Naive thymus-derived CD8-positive, alpha-beta T cell (primary cell): ENCODE data around the gene TMPRSS3. TPM values are rescaled to one million over a fixed set of nuclear protein-coding genes. Genes with fewer than 3 reads are reported as not detected.

Source experiments
- ATAC-seq, 2 donors: fragments of 150-1000 bp; cut with Tn5 transposase in 1 of 2; sonication (Bioruptor Pico), chemical (Tn5 transposase) in 1 of 2; 1 replicate in 1 of 2; 2 replicates in 1 of 2; pipeline ENCODE4 v1.10.0; 2021; ENCODE audit warnings: mild to moderate bottlenecking in 2 of 2, moderate library complexity in 2 of 2
- POLR2A ChIA-PET: fragments of 350-600 bp; sonication (Branson Sonifier 250); formaldehyde crosslinking; loops from one replicate; lab custom pipeline; 2021; ENCODE audit warnings: antibody characterized with exemption; lab: Charles Lee
- DNase-seq, 10 donors: peaks; one replicate each; pipeline versions ENCODE4 v3.0.0 to v3.0.0-alpha.2; 2020 to 2022
- H3K27ac Mint-ChIP-seq, 10 donors: one replicate each; pipeline ENCODE4 v1.8.0; 2020 to 2022; ENCODE audit warnings: mild to moderate bottlenecking in 10 of 10, mixed read lengths in 10 of 10, moderate library complexity in 4 of 10, inconsistent platforms in 1 of 10
- H3K27me3 Mint-ChIP-seq, 5 donors: one replicate each; pipeline ENCODE4 v1.8.0; 2021 to 2022; ENCODE audit warnings: mixed read lengths in 5 of 5
- H3K36me3 Mint-ChIP-seq, 3 donors: one replicate each; pipeline ENCODE4 v1.8.0; 2020 to 2022; ENCODE audit warnings: mixed read lengths in 3 of 3, mild to moderate bottlenecking in 2 of 3, inconsistent platforms in 1 of 3
- H3K4me1 Mint-ChIP-seq, 4 donors: one replicate each; pipeline ENCODE4 v1.8.0; 2021 to 2022; ENCODE audit warnings: mixed read lengths in 4 of 4
- H3K4me3 Mint-ChIP-seq, 10 donors: one replicate each; pipeline ENCODE4 v1.8.0; 2020 to 2022; ENCODE audit warnings: mild to moderate bottlenecking in 10 of 10, mixed read lengths in 10 of 10, moderate library complexity in 6 of 10, inconsistent platforms in 1 of 10
- H3K9me3 Mint-ChIP-seq, 9 donors: one replicate each; pipeline ENCODE4 v1.8.0; 2020 to 2022; ENCODE audit warnings: mixed read lengths in 9 of 9, mild to moderate bottlenecking in 3 of 9, inconsistent platforms in 1 of 9, moderate library complexity in 1 of 9
- polyA plus RNA-seq, 3 donors: library from polyadenylated mRNA; unstranded; fragments of 300-500 nt; fragmentation: Illumina TruSeq; gene quantifications; one replicate each; pipeline ENCODE4 v1.2.3, GENCODE V29; 2021
- total RNA-seq, 8 experiments: library from RNA in 2 of 8; stranded (reverse) in 2 of 8; gene quantifications; one replicate each; pipeline ENCODE4 v1.2.3 and lab custom pipeline; 2021 to 2026

TMPRSS3 gene
- total and polyA plus RNA-seq, 5 experiments from 2014 or later = 0.89 to 2.9 (median 1.8) TPM; not detected in 1

DNA sequence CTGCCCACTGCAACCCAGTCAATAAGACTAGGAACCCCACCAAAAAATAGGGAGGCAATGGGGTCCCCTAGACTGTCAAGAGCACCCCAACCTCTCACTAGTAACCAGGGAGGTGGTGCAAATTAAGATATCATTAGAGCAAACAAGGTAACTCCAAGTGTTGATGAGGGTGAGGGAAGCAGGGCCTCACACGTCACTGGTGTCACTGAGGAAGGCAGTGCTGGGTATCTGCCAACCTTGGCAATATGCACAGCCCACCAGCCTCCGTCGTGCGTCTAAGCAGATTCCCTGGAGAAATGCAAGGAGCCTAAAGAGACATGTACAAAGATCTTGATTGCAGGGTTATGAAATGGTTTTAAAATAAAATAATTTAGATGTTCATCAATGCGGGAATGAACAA lies 11.6 kb upstream of the TMPRSS3 start:
- Mint-ChIP-seq H3K27me3 (no peaks in the 10 kb centered on the region), H3K9me3 (no peaks in the 10 kb centered on the region), H3K27ac (peak overlapping the region; percentile 94 to 99 (median 97)), H3K4me1 (peaks cover 32 to 56% (median 44%) of the 10 kb centered on the region in 4 donors), H3K36me3 (peaks cover 13 to 28% (median 26%) of the 10 kb centered on the region in 3 donors), H3K4me3 (peak overlapping the region; percentile 86 to 99 (median 96))
- ATAC-seq (no peak), DNase-seq (peak in 1 of 10 donors; percentile 33)
- POLR2A ChIA-PET = no interaction called here

DNA sequence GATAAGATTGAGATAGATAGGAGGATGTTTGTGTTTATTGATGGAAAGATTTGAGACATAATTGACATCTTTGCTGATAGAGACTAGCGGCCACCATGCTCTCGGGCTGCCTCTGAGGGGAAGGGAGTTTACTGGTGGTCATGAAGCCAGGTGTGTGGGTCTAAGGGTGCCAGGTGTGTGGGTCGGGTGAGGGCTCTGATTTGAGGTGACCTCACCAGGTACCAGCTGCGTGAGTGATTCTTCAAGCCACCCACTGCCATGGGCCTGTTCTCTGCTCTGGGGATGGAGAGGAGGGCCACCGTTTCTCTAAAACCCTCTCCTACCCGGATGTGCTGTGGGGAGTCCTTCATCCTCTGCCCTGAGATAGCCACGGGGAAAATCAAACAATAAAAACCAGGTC lies 11.0 kb upstream of the TMPRSS3 start:
- peaks cover 36 to 62% (median 47%) of the 10 kb centered on the region in 4 donors for H3K4me1 Mint-ChIP-seq
- peak overlapping the region; percentile 86 to 99 (median 96) for H3K4me3 Mint-ChIP-seq
- H3K36me3 Mint-ChIP-seq = peaks cover 13 to 28% (median 26%) of the 10 kb centered on the region in 3 donors
- ATAC-seq = no peak
- H3K27ac Mint-ChIP-seq = peak overlapping the region; percentile 94 to 99 (median 97)
- DNase-seq = no peak
- no peaks in the 10 kb centered on the region for H3K27me3 Mint-ChIP-seq
- peaks cover 0 to 4% (median 2%) of the 10 kb centered on the region in 9 donors for H3K9me3 Mint-ChIP-seq
- POLR2A ChIA-PET = interaction anchor here (9.4 kb wide), 1 partner anchor 14 kb away, joined by 273 read pairs; no protein-coding TSS in a partner anchor

DNA sequence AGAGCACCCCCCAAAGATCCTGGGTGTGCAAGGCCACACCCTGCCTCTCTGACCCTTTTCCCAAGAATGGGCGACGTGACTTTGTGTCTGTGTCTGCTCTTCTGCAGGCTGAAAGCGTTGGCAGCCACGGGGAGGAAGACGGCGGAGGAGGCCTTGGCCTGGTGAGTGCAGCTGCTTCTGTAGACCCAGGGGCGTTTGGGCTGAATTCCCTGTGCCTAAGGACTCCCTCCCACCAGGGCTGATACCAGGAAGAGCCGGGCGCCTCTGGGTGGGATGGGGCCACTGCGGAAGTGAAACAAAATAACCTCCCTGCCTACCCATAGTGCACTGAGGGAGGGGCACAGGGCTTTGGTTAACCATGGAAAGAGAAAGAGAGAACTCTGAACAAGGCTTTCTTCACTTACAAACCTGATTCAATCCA lies 10.4 kb upstream of the TMPRSS3 start:
- Mint-ChIP-seq H3K36me3 (peaks cover 13 to 31% (median 28%) of the 10 kb centered on the region in 3 donors), H3K9me3 (peaks cover 0 to 9% (median 6%) of the 10 kb centered on the region in 9 donors), H3K27ac (peak overlapping the region; percentile 94 to 99 (median 97)), H3K27me3 (no peaks in the 10 kb centered on the region), H3K4me1 (peaks cover 40 to 68% (median 53%) of the 10 kb centered on the region in 4 donors), H3K4me3 (peak overlapping the region; percentile 86 to 99 (median 96))
- POLR2A ChIA-PET = interaction anchor here (0.7 to 9.4 kb wide), 4 partner anchors 13 to 122 kb away, joined by 3 to 273 read pairs (median 12); no protein-coding TSS in a partner anchor
- DNase-seq (peak in 7 of 10 donors; percentile 32 to 67 (median 47)), ATAC-seq (peak; percentile 52 to 53)

DNA sequence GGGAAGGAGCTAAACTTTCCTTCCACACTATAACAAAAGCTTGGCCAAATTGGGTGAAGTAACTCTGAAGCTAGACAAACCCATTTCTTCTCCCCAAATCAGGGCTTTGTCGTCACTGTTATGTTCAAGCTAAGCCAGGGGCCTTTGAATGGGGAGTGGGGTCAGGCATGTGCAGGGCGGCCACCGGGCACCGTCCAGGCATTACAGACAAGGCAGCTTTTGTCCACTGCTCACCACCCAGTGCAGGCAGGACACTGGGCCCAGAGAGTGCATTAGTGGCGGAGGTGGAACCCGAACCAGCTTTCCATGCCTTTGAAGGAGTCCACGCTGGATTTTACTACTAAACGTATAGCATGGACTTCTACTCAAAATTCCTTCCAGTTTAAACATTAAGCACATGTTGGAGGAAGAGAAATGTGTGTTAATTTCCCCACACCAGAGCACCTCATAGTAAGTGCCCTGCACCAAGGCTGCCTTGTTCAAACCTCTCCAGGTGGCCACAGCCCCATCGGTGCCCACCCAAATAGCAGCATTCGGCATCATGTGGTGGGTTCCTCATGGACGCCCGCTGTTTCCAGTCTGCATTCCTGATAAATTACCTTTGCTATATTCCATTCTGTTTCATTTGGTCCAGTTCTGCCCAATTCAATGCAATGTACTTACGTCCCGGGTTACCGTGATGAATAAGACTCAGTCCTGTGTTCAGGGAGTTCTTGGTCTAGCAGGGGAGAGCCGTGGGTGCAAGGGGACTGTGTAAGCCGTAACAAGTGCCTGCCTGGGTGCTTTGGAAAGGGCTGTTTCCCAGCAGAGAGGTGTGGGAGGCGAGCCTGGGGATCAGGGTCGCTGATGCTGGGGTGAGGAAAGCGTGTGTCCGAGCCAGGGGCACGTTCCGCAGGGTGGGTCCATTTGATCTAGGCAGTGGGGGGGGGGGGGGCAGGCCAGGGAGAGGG lies 9.5 kb upstream of the TMPRSS3 start:
- peaks cover 40 to 68% (median 58%) of the 10 kb centered on the region in 4 donors for H3K4me1 Mint-ChIP-seq
- DNase-seq (peak in 1 of 10 donors; percentile 23), ATAC-seq (no peak)
- peaks cover 0 to 9% (median 6%) of the 10 kb centered on the region in 9 donors for H3K9me3 Mint-ChIP-seq
- no peaks in the 10 kb centered on the region for H3K27me3 Mint-ChIP-seq
- H3K27ac Mint-ChIP-seq = peak overlapping the region; percentile 94 to 99 (median 97)
- H3K4me3 Mint-ChIP-seq = peak overlapping the region; percentile 86 to 99 (median 96)
- peaks cover 13 to 31% (median 28%) of the 10 kb centered on the region in 3 donors for H3K36me3 Mint-ChIP-seq
- POLR2A ChIA-PET = interaction anchor here (0.7 to 9.4 kb wide), 14 partner anchors 12 to 342 kb away, joined by 3 to 273 read pairs (median 6); partner anchors contain the start of gene RSPH1

DNA sequence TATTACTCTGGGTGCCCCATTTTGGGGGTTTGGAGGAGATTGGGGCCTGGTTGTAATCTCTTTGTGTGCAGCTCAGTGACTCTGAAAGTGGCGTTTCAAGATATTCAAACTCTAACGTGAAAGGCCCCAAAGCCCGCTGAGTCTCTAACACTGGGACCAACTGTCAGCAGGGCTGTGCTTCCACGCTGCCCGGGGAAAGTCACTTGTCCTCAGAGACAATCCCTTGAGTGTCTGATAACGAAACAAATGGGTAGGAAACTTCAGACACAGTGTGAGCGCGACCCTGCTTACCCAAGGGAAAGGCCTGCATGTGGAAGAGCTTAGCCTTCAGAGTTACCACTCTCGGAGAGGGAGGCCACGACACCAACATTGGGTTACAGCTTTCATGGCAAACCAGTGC lies 8.7 kb upstream of the TMPRSS3 start:
- POLR2A ChIA-PET = interaction anchor here (0.7 to 9.4 kb wide), 17 partner anchors 11 to 342 kb away, joined by 3 to 273 read pairs (median 6); partner anchors contain the start of genes RSPH1 and SLC37A1
- peaks cover 37 to 64% (median 57%) of the 10 kb centered on the region in 4 donors for H3K4me1 Mint-ChIP-seq
- DNase-seq (peak in 2 of 10 donors; percentile 23 to 25), ATAC-seq (peak; percentile 8 to 9)
- peak overlapping the region; percentile 94 to 99 (median 97) for H3K27ac Mint-ChIP-seq
- peaks cover 0 to 9% (median 6%) of the 10 kb centered on the region in 9 donors for H3K9me3 Mint-ChIP-seq
- H3K4me3 Mint-ChIP-seq = peak overlapping the region; percentile 86 to 99 (median 96)
- no peaks in the 10 kb centered on the region for H3K27me3 Mint-ChIP-seq
- peaks cover 9 to 28% (median 26%) of the 10 kb centered on the region in 3 donors for H3K36me3 Mint-ChIP-seq

DNA sequence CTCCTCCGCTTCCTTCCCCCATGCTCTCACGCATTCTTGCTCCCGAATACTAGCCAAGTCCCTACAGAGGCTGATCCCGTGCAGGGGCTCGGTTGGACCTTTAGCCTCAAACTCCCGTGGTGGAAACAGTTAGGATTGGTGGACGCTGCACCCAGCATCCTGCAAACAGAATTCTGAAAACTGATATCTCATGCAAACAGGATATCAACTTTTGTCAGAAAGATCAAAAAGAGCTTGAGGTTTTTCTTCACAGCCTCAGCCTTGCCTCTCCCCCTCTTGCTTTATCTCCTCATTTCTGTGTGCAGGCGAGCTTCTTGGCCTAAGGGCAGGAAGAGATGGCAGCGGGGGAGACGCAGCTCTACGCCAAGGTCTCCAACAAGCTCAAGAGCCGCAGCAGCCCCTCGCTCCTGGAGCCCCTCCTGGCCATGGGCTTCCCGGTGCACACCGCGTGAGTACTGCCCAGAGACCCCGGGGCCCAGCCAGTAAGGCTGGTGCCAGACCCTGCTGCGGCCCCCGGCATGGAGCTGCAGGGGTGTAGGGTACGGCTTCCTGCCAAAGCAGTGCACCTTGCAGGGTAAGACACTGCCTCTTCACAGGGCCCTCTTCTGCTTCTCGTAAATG lies 7.9 kb upstream of the TMPRSS3 start, which contains the start of gene UBASH3A:
UBASH3A (plus strand) TSS at position 292 of the 621 bp plus-strand sequence; CDS start at position 336, 44 bp downstream.
- peaks cover 0 to 9% (median 6%) of the 10 kb centered on the region in 9 donors for H3K9me3 Mint-ChIP-seq
- peaks cover 5 to 28% (median 21%) of the 10 kb centered on the region in 3 donors for H3K36me3 Mint-ChIP-seq
- ATAC-seq (peak; percentile 76 to 84), DNase-seq (peak in 9 of 10 donors; percentile 38 to 86 (median 69))
- peak within 1 kb of the TSS; percentile 94 to 99 (median 97) for H3K27ac Mint-ChIP-seq
- H3K4me3 Mint-ChIP-seq = peak within 1 kb of the TSS; percentile 86 to 99 (median 96)
- H3K27me3 Mint-ChIP-seq = no peaks in the 10 kb centered on the region
- peaks cover 36 to 67% (median 59%) of the 10 kb centered on the region in 4 donors for H3K4me1 Mint-ChIP-seq
- POLR2A ChIA-PET = interaction anchor here (0.6 to 9.4 kb wide), 20 partner anchors 10 to 1609 kb away, joined by 3 to 273 read pairs (median 6); partner anchors contain the start of genes RSPH1, SLC37A1 and TRAPPC10

DNA sequence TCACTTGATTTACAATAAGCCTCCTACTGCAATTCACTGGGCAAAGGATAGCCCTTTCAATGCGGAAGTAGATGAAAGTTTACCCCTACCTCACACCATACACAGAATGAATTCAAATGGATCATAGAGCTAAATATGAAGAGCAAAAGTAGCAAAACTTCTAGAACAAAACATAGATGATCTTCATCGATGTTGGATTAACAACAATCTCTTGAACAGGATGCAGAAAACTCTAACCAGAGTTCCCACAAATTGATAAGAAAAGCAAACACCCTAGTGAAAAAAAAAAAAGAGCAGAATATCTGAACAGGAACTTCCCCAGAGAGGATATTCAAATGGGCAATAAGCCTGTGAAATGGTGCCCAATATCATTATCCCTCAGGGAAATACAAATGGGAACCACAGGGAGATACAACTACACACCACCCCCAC lies 6.0 kb upstream of the TMPRSS3 start:
- Mint-ChIP-seq H3K9me3 (peaks cover 0 to 9% (median 6%) of the 10 kb centered on the region in 9 donors), H3K36me3 (peaks cover 5 to 15% (median 10%) of the 10 kb centered on the region in 3 donors), H3K27ac (peak overlapping the region in 9 of 10 donors; percentile 27 to 97 (median 77)), H3K4me3 (peak overlapping the region in 9 of 10 donors; percentile 18 to 86 (median 45)), H3K27me3 (no peaks in the 10 kb centered on the region), H3K4me1 (peaks cover 37 to 67% (median 59%) of the 10 kb centered on the region in 4 donors)
- DNase-seq (no peak), ATAC-seq (no peak)
- POLR2A ChIA-PET = interaction anchor here (9.4 kb wide), 1 partner anchor 19 kb away, joined by 273 read pairs; no protein-coding TSS in a partner anchor

DNA sequence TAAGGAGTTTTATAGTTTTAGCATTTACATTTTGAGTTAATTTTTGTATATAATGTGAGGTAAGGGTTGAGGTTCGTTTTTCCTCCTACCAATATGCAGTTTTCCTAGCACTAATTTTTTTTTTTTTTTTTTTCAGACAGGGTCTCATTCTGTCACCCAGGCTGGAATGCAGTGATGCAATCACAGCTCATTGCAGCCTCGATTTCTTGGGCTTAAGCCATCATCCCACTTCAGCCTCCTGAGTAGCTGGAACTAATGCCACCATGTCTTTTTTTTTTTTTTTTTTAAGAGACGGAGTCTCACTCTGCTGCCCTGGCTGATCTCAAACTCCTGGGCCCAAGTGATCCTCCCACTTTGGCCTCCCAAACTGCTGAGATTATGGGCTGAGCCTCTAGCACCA lies 5.3 kb upstream of the TMPRSS3 start:
- H3K4me3 Mint-ChIP-seq = no peak overlapping the region
- no peaks in the 10 kb centered on the region for H3K27me3 Mint-ChIP-seq
- ATAC-seq (no peak), DNase-seq (no peak)
- peaks cover 0 to 9% (median 6%) of the 10 kb centered on the region in 9 donors for H3K9me3 Mint-ChIP-seq
- peaks cover 0 to 8% (median 3%) of the 10 kb centered on the region in 3 donors for H3K36me3 Mint-ChIP-seq
- POLR2A ChIA-PET = interaction anchor here (9.4 kb wide), 1 partner anchor 20 kb away, joined by 273 read pairs; no protein-coding TSS in a partner anchor
- peaks cover 31 to 60% (median 53%) of the 10 kb centered on the region in 4 donors for H3K4me1 Mint-ChIP-seq
- H3K27ac Mint-ChIP-seq = peak overlapping the region in 4 of 10 donors; percentile 15 to 97 (median 78)

DNA sequence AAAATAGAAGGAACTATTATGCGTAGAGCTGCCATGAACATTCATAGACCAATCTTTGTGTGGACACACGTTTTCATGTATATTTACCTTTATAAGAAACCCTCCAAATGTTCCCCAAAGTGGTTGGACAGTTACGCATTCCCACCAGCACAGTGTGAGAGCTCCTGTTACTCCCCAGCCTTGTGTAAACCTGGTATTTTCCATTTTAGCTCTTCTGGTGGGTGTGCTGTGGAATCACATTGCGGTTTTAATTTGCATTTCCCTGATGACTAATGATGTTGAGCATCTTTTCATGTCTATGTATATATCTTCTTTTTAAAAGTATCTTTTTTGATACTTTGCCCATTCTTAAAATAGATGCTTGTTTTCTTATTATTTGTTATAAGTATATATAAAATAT lies 4.7 kb upstream of the TMPRSS3 start:
- Mint-ChIP-seq H3K4me1 (peaks cover 30 to 58% (median 51%) of the 10 kb centered on the region in 4 donors), H3K36me3 (peaks cover 0 to 6% (median under 1%) of the 10 kb centered on the region in 3 donors), H3K4me3 (no peak overlapping the region), H3K27ac (peak overlapping the region in 5 of 10 donors; percentile 27 to 88 (median 39)), H3K27me3 (no peaks in the 10 kb centered on the region), H3K9me3 (peaks cover 0 to 9% (median 6%) of the 10 kb centered on the region in 9 donors)
- no peak for DNase-seq
- POLR2A ChIA-PET = interaction anchor here (9.4 kb wide), 1 partner anchor 21 kb away, joined by 273 read pairs; no protein-coding TSS in a partner anchor
- no peak for ATAC-seq

DNA sequence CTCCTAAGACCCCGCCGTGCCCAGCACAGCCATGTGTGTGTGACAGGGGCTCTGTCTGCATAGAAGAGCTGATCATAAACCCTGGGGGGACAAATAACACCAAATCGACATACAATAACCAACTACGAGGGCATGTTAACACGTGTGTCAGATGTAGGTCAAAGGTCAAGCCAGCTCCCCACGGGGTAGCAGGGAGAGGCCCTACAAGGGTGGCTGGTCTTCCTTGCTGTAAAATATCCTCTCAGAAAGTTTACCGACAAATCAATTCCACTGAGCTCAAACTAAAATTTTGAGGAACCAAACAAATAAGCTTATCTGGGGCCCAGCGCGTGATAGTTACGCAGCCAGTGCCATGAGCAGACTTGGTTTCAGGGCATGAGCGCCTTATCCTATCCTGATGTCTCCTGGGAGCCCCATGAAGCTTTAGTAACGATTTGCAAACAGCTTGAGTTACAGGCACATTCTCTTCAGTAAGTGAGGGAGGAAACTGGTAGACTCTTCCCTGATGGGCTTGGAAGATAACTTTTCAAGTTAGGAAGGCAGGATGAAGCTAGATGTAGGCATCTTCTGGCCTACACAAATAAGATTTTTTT lies 2.7 kb upstream of the TMPRSS3 start:
- Mint-ChIP-seq H3K27me3 (no peaks in the 10 kb centered on the region), H3K27ac (peak overlapping the region; percentile 45 to 92 (median 70)), H3K36me3 (peaks cover 0 to 5% (median 0%) of the 10 kb centered on the region in 3 donors), H3K4me3 (peak overlapping the region in 7 of 10 donors; percentile 5 to 70 (median 35)), H3K9me3 (peaks cover 0 to 9% (median 6%) of the 10 kb centered on the region in 9 donors), H3K4me1 (peaks cover 28 to 60% (median 48%) of the 10 kb centered on the region in 4 donors)
- POLR2A ChIA-PET = interaction anchor here (0.6 to 9.4 kb wide), 6 partner anchors 11 to 205 kb away, joined by 3 to 273 read pairs (median 4); no protein-coding TSS in a partner anchor
- ATAC-seq (no peak), DNase-seq (no peak)
